H1 (cell line): ENCODE results near the gene STEAP3. TPM values are rescaled to one million over a fixed set of nuclear protein-coding genes. Genes with fewer than 3 reads are reported as not detected.

ENCODE experiments used
- CTCF ChIA-PET: fragments of 300-600 bp; sonication (Branson Sonifier 250); formaldehyde crosslinking; loops from one replicate; lab custom pipeline; 2021; ENCODE audit not compliant: partially characterized antibody; lab: Charles Lee
- POLR2A ChIA-PET: fragments of 300-600 bp; sonication (Branson Sonifier 250); formaldehyde crosslinking; loops from one replicate; lab custom pipeline; 2021; ENCODE audit warnings: inconsistent platforms; ENCODE audit not compliant: partially characterized antibody; lab: Charles Lee
- DNase-seq, 2 experiments: peaks; one replicate each; pipeline versions ENCODE4 v3.0.0 to v3.0.0-alpha.2; 2010 to 2022; ENCODE audit warnings: low spot score in 2 of 2, low read depth in 1 of 2, mixed read lengths in 1 of 2
- FAIRE-seq: peaks from 2 replicates; lab custom pipeline; 2011; peaks lifted over from hg19 to GRCh38; lab: Jason Lieb, UNC
- H2AFZ ChIP-seq: 2 replicates; pipeline ENCODE4 v1.8.1; 2012; ENCODE audit warnings: low read length, inconsistent platforms
- H2AK5ac ChIP-seq: 2 replicates; pipeline ENCODE4 v1.6.1; 2013; ENCODE audit warnings: low read depth, low read length
- H2BK120ac ChIP-seq: replicated peaks from 2 replicates; pipeline ENCODE3; 2013; ENCODE audit warnings: low read depth, low read length, inconsistent platforms
- H2BK12ac ChIP-seq: 2 replicates; pipeline ENCODE4 v1.6.1; 2013; ENCODE audit warnings: low read depth, low read length
- H2BK15ac ChIP-seq: 2 replicates; pipeline ENCODE4 v1.6.1; 2013; ENCODE audit warnings: low read length
- H2BK20ac ChIP-seq: 2 replicates; pipeline ENCODE4 v1.6.1; 2013; ENCODE audit warnings: low read length
- H2BK5ac ChIP-seq: 2 replicates; pipeline ENCODE4 v1.6.1; 2013; ENCODE audit warnings: low read depth, low read length
- H3K14ac ChIP-seq: 2 replicates; pipeline ENCODE4 v1.6.1; 2013; ENCODE audit warnings: inconsistent platforms; ENCODE audit not compliant: insufficient read length
- H3K18ac ChIP-seq: 2 replicates; pipeline ENCODE4 v1.6.1; 2013; ENCODE audit warnings: low read length; ENCODE audit errors: extremely low read depth
- H3K23ac ChIP-seq: 2 replicates; pipeline ENCODE4 v1.6.1; 2013; ENCODE audit warnings: inconsistent platforms; ENCODE audit not compliant: insufficient read length
- H3K23me2 ChIP-seq: 2 replicates; pipeline ENCODE4 v1.6.1; 2013; ENCODE audit warnings: low read depth, low read length
- H3K27ac ChIP-seq: 2 replicates; pipeline ENCODE4 v1.6.1; 2011; ENCODE audit warnings: low read depth, low read length, inconsistent platforms
- H3K27me3 ChIP-seq, 4 experiments: replicated peaks in 1 of 4; 1 replicate in 1 of 4; 2 replicates in 3 of 4; pipeline versions ENCODE4 v1.6.1 to v1.8.1; 2011 to 2013; ENCODE audit warnings: low read length in 3 of 4, mild to moderate bottlenecking in 3 of 4, inconsistent platforms in 2 of 4, mixed read lengths in 2 of 4, moderate library complexity in 1 of 4; ENCODE audit not compliant: control insufficient read depth in 3 of 4, insufficient read depth in 3 of 4; ENCODE audit errors: extremely low read depth in 1 of 4
- H3K36me3 ChIP-seq, 4 experiments: 2 replicates each; pipeline versions ENCODE4 v1.6.1 to v1.8.1; 2011 to 2013; ENCODE audit warnings: mild to moderate bottlenecking in 4 of 4, low read length in 3 of 4, moderate library complexity in 2 of 4, control low read depth in 1 of 4, inconsistent platforms in 1 of 4; ENCODE audit not compliant: insufficient read depth in 4 of 4, control insufficient read depth in 2 of 4
- H3K4ac ChIP-seq: replicated peaks from 2 replicates; pipeline ENCODE3; 2013; ENCODE audit warnings: low read length, low read depth, mixed read lengths, inconsistent platforms; ENCODE audit not compliant: insufficient read length
- H3K4me1 ChIP-seq, 4 experiments: replicated peaks in 1 of 4; 1 replicate in 1 of 4; 2 replicates in 3 of 4; pipeline versions ENCODE4 v1.6.1 to v1.8.1; 2011 to 2013; ENCODE audit warnings: low read length in 3 of 4, inconsistent platforms in 2 of 4, mixed read lengths in 1 of 4; ENCODE audit not compliant: insufficient read depth in 4 of 4, control insufficient read depth in 3 of 4
- H3K4me2 ChIP-seq, 2 experiments: 2 replicates each; pipeline versions ENCODE4 v1.6.1 to v1.8.1; 2011 to 2013; ENCODE audit warnings: low read depth in 2 of 2, low read length in 2 of 2, control low read depth in 1 of 2, inconsistent platforms in 1 of 2, mild to moderate bottlenecking in 1 of 2; ENCODE audit not compliant: insufficient read depth in 1 of 2
- H3K4me3 ChIP-seq, 4 experiments: fragments of 200-600, 300-600 bp in 1 of 4; sonication (generic), shearing (Covaris generic), sonication (Bioruptor Twin) in 1 of 4; 2 replicates each; pipeline versions ENCODE4 v1.5.1 to v1.8.1; 2011 to 2016; ENCODE audit warnings: low read length in 4 of 4, low read depth in 3 of 4, control low read depth in 2 of 4, inconsistent platforms in 2 of 4, mild to moderate bottlenecking in 2 of 4, mixed read lengths in 1 of 4, moderate library complexity in 1 of 4; ENCODE audit not compliant: insufficient read depth in 2 of 4; ENCODE audit errors: extremely low read depth in 1 of 4
- H3K56ac ChIP-seq: replicated peaks from 2 replicates; pipeline ENCODE3; 2013; ENCODE audit warnings: low read depth, mild to moderate bottlenecking, mixed read lengths, low read length, inconsistent platforms; ENCODE audit not compliant: insufficient read length
- H3K79me1 ChIP-seq: 2 replicates; pipeline ENCODE4 v1.6.1; 2013; ENCODE audit warnings: low read depth, low read length, control low read depth
- H3K79me2 ChIP-seq, 2 experiments: 2 replicates each; pipeline versions ENCODE4 v1.6.1 to v1.8.1; 2012 to 2013; ENCODE audit warnings: low read length in 2 of 2, mild to moderate bottlenecking in 2 of 2, inconsistent platforms in 1 of 2; ENCODE audit not compliant: insufficient read depth in 2 of 2, control insufficient read depth in 1 of 2
- H3K9ac ChIP-seq, 4 experiments: replicated peaks in 1 of 4; 1 replicate in 1 of 4; 2 replicates in 3 of 4; pipeline versions ENCODE4 v1.6.1 to v1.8.1; 2011 to 2013; ENCODE audit warnings: low read depth in 3 of 4, low read length in 3 of 4, control low read depth in 2 of 4, mild to moderate bottlenecking in 2 of 4, moderate library complexity in 2 of 4, inconsistent platforms in 1 of 4; ENCODE audit errors: extremely low read depth in 1 of 4
- H3K9me3 ChIP-seq, 2 experiments: 2 replicates each; pipeline versions ENCODE4 v1.6.1 to v1.8.1; 2012 to 2013; ENCODE audit warnings: mild to moderate bottlenecking in 2 of 2, moderate library complexity in 2 of 2, control low read depth in 1 of 2, inconsistent platforms in 1 of 2, low read depth in 1 of 2, low read length in 1 of 2, mixed read lengths in 1 of 2; ENCODE audit not compliant: insufficient read depth in 2 of 2
- H4K20me1 ChIP-seq, 2 experiments: replicated peaks in 1 of 2; 2 replicates each; pipeline versions ENCODE3 to v1.8.1; 2011 to 2013; ENCODE audit warnings: inconsistent platforms in 2 of 2, low read length in 2 of 2, mild to moderate bottlenecking in 1 of 2; ENCODE audit not compliant: insufficient read depth in 2 of 2, control insufficient read depth in 1 of 2
- H4K5ac ChIP-seq: 2 replicates; pipeline ENCODE4 v1.6.1; 2013; ENCODE audit warnings: low read length, low read depth, mixed read lengths, inconsistent platforms; ENCODE audit not compliant: insufficient read length
- H4K8ac ChIP-seq: 2 replicates; pipeline ENCODE4 v1.8.0; 2013; ENCODE audit warnings: mild to moderate bottlenecking, moderate library complexity, low read length, inconsistent platforms; ENCODE audit not compliant: insufficient read depth; ENCODE audit errors: extremely low read depth
- H4K91ac ChIP-seq: replicated peaks from 2 replicates; pipeline ENCODE3; 2013; ENCODE audit warnings: low read length, mixed read lengths, inconsistent platforms; ENCODE audit not compliant: insufficient read length
- BACH1 ChIP-seq: IDR thresholded peaks from 2 replicates; pipeline ENCODE4 v1.6.1; 2012; ENCODE audit warnings: low read length, improper control_type of control experiment
- SUZ12 ChIP-seq: fragments of 200-600 bp; sonication (generic); IDR thresholded peaks from 2 replicates; pipeline ENCODE4 v1.6.1; 2012; ENCODE audit warnings: mild to moderate bottlenecking, inconsistent platforms, low read length, moderate library complexity, mixed read lengths
- TCF12 ChIP-seq: IDR thresholded peaks from 2 replicates; pipeline ENCODE4 v1.6.1; 2011; ENCODE audit warnings: low read depth, mild to moderate bottlenecking, low read length
- WGBS, 2 experiments: shearing (Covaris generic) in 1 of 2; methylation state at CpG; one replicate each; pipeline versions ENCODE4 v1.1.6 to v1.1.7; 2013 to 2015; ENCODE audit warnings: low lambda C conversion rate in 2 of 2, mixed read lengths in 2 of 2, inconsistent platforms in 1 of 2, low coverage in 1 of 2, missing lambda C conversion rate in 1 of 2; ENCODE audit not compliant: insufficient replicate concordance in 2 of 2, insufficient coverage in 1 of 2, insufficient read length in 1 of 2; ENCODE audit errors: extremely low coverage in 1 of 2, missing lambda C conversion rate in 1 of 2; 5-methylcytosine and 5-hydroxymethylcytosine counted together
- polyA plus RNA-seq, 7 experiments: library from polyadenylated mRNA; depleted of rRNA in 3 of 7; stranded (reverse) in 5 of 7; unstranded in 2 of 7; fragments of >200 nt in 5 of 7; fragments of 200-250 nt in 2 of 7; gene quantifications; 1 replicate in 5 of 7; 2 replicates in 1 of 7; 4 replicates in 1 of 7; pipeline versions ENCODE4 v1.2.1 to v1.2.3, GENCODE V29; 2011 to 2013; ENCODE audit warnings: missing spikeins in 2 of 7, mixed read lengths in 2 of 7
- total RNA-seq: library from RNA; stranded (reverse); fragmentation: NEBNext Ultra II Directional; extraction: Animal tissue kit (Norgen Biotek cat#: 25700); gene quantifications from 2 replicates; pipeline ENCODE4 v1.2.1, GENCODE V29; 2021

STEAP3 gene
- total and polyA plus RNA-seq, 2 of the 8 experiments (the other 6 are each of a cell fraction or from before 2014, with no cell fraction given), result 21.7 to 27.9 TPM

GRCh38 chr2:119280680-119281079 is 57.0 kb downstream of the STEAP3 start:
- H4K8ac ChIP-seq, result no peak overlapping the region
- H4K20me1 ChIP-seq, result peaks cover 0 to 2% of the 10 kb centered on the region in 2 experiments
- no peak overlapping the region for H3K9ac ChIP-seq
- no peaks in the 10 kb centered on the region for H3K36me3 ChIP-seq
- no peak overlapping the region for H2AK5ac ChIP-seq
- H3K23ac ChIP-seq, result no peak overlapping the region
- no peak overlapping the region for H2BK20ac ChIP-seq
- no peak overlapping the region for H2BK120ac ChIP-seq
- H3K56ac ChIP-seq, result no peak overlapping the region
- H4K91ac ChIP-seq, result no peak overlapping the region
- H3K4ac ChIP-seq, result no peak overlapping the region
- no peak overlapping the region for H3K4me3 ChIP-seq
- no peak overlapping the region for H3K14ac ChIP-seq
- H4K5ac ChIP-seq, result no peak overlapping the region
- DNase-seq (no peak), FAIRE-seq (no peak)
- H3K79me1 ChIP-seq, result no peaks in the 10 kb centered on the region
- H3K18ac ChIP-seq, result no peak overlapping the region
- no peaks in the 10 kb centered on the region; a peak in 1 of 7 replicates for H3K4me1 ChIP-seq
- H2AFZ ChIP-seq, result no peak overlapping the region
- 78% methylated on average over 4 of the region's 4 CpGs; no CpG with 5 or more reads in 1 of the 2 experiments for WGBS, 2 experiments
- H3K79me2 ChIP-seq, result no peaks in the 10 kb centered on the region
- H3K9me3 ChIP-seq, result no peaks in the 10 kb centered on the region
- H3K23me2 ChIP-seq, result no peaks in the 10 kb centered on the region
- H3K27me3 ChIP-seq, result no peaks in the 10 kb centered on the region; a peak in 1 of 7 replicates
- no peak overlapping the region for H2BK15ac ChIP-seq
- H2BK12ac ChIP-seq, result no peak overlapping the region
- no peak overlapping the region for H2BK5ac ChIP-seq
- H3K27ac ChIP-seq, result no peak overlapping the region
- POLR2A ChIA-PET, result no interaction called here
- no peak overlapping the region for H3K4me2 ChIP-seq
- CTCF ChIA-PET, result interaction anchor here (0.6 to 4.4 kb wide), 13 partner anchors 11 to 1078 kb away, joined by 3 to 28 read pairs (median 3); no protein-coding TSS in a partner anchor
- no peak for TF ChIP-seq SUZ12
- TF ChIP-seq BACH1, result no peak
- no peak for TF ChIP-seq TCF12
